ENCODE data around the gene SPAST. TPM values are rescaled to one million over a fixed set of nuclear protein-coding genes. Genes with fewer than 3 reads are reported as not detected.
A peak's percentile ranks its signal among the peaks of the same experiment; 100 is the strongest.

SPAST gene
- total and polyA plus RNA-seq, 2 of the 13 experiments (the other 11 are each of a cell fraction or from before 2014, with no cell fraction given): 11.5 to 40.4 TPM

- TF ChIP-seq ZNF513 (CRISPR knock-in tag; conservative IDR thresholded peaks at IDR 0.05) (0 out of 2 replicates have a peak, but pooled peaks have one; percentile 45), POGK (CRISPR knock-in tag; conservative IDR thresholded peaks at IDR 0.05) (no peak), PAX8 (CRISPR knock-in tag; IDR thresholded peaks at IDR 0.05; ENCODE audit: borderline replicate concordance) (no peak), ZNF841 (CRISPR knock-in tag; IDR thresholded peaks at IDR 0.05; ENCODE audit: borderline replicate concordance) (no peak), TRAFD1 (CRISPR knock-in tag; IDR thresholded peaks at IDR 0.05; ENCODE audit: borderline replicate concordance) (no peak; the same call in 1 of the 2 replicates), MTF2 (CRISPR knock-in tag; IDR thresholded peaks at IDR 0.05; ENCODE audit: borderline replicate concordance) (no peak), ZKSCAN1 (IDR thresholded peaks at IDR 0.05; ENCODE audit: low read length) (no peak), ZNF569 (CRISPR knock-in tag; IDR thresholded peaks at IDR 0.05; ENCODE audit: borderline replicate concordance) (0 out of 2 replicates have a peak, but pooled peaks have one; percentile 6), ZSCAN20 (CRISPR knock-in tag; IDR thresholded peaks at IDR 0.05; ENCODE audit: borderline replicate concordance) (no peak), CEBPG (CRISPR knock-in tag; IDR thresholded peaks at IDR 0.05) (peak; percentile 15; the same call in 1 of the 2 replicates), ISX (CRISPR knock-in tag; conservative IDR thresholded peaks at IDR 0.05) (no peak), RFXANK (CRISPR knock-in tag; IDR thresholded peaks at IDR 0.05) (no peak), KLF9 (CRISPR knock-in tag; IDR thresholded peaks at IDR 0.05; ENCODE audit: low read depth) (no peak), KMT2B (CRISPR knock-in tag; IDR thresholded peaks at IDR 0.05) (no peak), FOXJ3 (CRISPR knock-in tag; IDR thresholded peaks at IDR 0.05; ENCODE audit: borderline replicate concordance) (peak; percentile 63; the same call in 1 of the 2 replicates), ELF1 (CRISPR knock-in tag; IDR thresholded peaks at IDR 0.05) (peak; percentile 64; the same call in 1 of the 2 replicates), CBX5 (CRISPR knock-in tag; IDR thresholded peaks at IDR 0.05; ENCODE audit: borderline replicate concordance) (no peak), ZNF800 (CRISPR knock-in tag; IDR thresholded peaks at IDR 0.05) (no peak), ZNF605 (CRISPR knock-in tag; IDR thresholded peaks at IDR 0.05) (0 out of 2 replicates have a peak, but pooled peaks have one; percentile 54), ZNF121 (CRISPR knock-in tag; IDR thresholded peaks at IDR 0.05) (peak; percentile 83), ZNF773 (CRISPR knock-in tag; IDR thresholded peaks at IDR 0.05; ENCODE audit: borderline replicate concordance) (no peak), ZNF780A (CRISPR knock-in tag; IDR thresholded peaks at IDR 0.05) (no peak), THAP11 (CRISPR knock-in tag; IDR thresholded peaks at IDR 0.05) (no peak)
Measured at GRCh38 chr2:32061973-32062861, 1.1 kb upstream of the SPAST start (continued).

Data from HepG2 (cell line).